ENCODE measurements around the gene CAPN3.

CAPN3 gene

GRCh38 chr15:42358141-42358540 is 1.2 kb upstream of the CAPN3 start:
- peak in 1 of 3 experiments; percentile 39 for DNase-seq

- DNase-seq, result no peak
Observed at GRCh38 chr15:42359985-42360384, 684 bp downstream of the CAPN3 start.

- no peak for DNase-seq
Observed at GRCh38 chr15:42360535-42361112, 1.3 kb downstream of the CAPN3 start.

- DNase-seq, result no peak
Observed at GRCh38 chr15:42363487-42363886, 4.2 kb downstream of the CAPN3 start.

DNA sequence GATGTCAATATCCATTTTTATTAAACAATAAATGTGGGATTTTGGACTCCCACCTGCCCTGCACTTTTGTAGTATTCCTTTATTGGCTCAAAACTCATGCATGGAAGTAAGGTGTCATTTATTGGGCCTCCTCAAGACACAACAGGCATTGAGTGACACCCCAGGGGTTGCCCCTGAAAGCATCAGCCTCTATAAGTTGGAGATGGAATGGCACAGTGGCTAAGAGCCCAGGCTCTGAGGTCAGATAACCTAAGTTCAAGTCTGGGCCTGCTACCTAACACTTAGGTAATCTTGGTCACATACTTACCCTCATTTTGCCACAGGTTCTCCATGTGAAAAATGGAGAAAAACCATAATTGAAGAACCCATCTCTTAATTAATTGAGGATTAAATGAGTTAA is 4.6 kb downstream of the CAPN3 start:
- no peak for DNase-seq

GRCh38 chr15:42364529-42364928 is 5.2 kb downstream of the CAPN3 start:
- DNase-seq, result peak; percentile 21 to 65 (median 36)

- no peak for DNase-seq
Observed at GRCh38 chr15:42365921-42366550, 6.7 kb downstream of the CAPN3 start.

DNA sequence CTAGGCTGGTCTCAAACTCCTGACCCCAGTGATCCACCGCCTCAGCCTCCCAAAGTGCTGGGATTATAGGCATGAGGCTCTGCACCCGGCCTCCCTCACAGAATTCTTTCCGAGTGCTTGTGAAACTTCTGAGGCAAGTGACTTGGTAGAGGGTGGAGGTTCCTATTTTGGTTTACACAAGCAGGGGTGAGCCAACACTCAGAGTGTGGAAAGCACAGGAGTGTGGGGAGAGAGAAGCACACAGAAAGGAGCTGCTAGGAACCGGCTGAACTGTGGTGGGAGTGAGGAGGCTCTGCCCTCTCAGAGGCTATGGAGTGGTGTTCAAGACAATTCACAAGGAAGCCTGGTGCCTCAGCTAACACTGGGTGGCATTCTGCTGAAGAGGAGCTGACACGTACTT is 7.7 kb downstream of the CAPN3 start:
- no peak for DNase-seq

- DNase-seq, result no peak
Observed at GRCh38 chr15:42368096-42368495, 8.8 kb downstream of the CAPN3 start.

- DNase-seq, result no peak
Observed at GRCh38 chr15:42371096-42371495, 11.8 kb downstream of the CAPN3 start.

GRCh38 chr15:42373274-42373673 is 14.0 kb downstream of the CAPN3 start:
- no peak for DNase-seq

DNA sequence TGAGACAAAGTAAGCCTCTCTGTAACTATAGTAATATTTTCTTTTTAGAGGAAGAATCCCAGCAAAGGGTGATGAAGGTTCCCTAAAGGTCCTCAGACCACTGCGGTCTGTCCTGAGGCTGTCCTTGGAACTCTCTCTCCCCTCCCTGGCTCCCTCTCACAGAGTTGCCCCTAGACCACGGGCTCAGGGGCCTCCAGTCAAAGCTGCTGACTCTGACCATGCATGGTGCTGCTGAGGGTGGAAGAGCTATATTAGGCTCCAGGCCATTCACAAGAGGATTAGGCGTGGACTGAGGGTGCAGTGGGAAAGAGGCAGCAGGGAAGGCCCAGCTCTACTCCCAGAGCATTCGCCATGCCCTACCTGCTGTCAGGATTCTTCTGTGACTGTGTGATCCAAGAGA is 14.6 kb downstream of the CAPN3 start:
- DNase-seq, result no peak

- no peak for DNase-seq
Observed at GRCh38 chr15:42374810-42375209, 15.5 kb downstream of the CAPN3 start.

DNA sequence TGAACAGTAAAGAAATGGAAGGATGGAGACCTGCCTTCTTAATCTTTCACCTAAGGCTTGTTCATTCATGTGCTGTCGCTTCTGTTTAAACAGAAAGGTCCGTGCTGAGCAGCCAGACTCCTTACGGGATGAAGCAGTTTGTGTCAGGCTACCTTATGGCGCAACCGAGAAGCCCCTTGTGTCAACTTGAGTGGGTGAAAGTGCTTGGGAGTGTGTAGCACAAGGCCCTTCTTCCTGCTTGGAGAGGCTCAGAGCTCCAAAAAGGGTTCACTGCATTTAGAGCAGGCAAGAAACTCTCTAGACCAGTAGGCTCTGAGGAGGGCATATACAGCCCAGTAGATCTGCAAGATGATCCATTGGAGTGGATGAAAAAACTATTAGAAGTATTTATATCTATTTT is 16.0 kb downstream of the CAPN3 start:
- no peak for DNase-seq

DNA sequence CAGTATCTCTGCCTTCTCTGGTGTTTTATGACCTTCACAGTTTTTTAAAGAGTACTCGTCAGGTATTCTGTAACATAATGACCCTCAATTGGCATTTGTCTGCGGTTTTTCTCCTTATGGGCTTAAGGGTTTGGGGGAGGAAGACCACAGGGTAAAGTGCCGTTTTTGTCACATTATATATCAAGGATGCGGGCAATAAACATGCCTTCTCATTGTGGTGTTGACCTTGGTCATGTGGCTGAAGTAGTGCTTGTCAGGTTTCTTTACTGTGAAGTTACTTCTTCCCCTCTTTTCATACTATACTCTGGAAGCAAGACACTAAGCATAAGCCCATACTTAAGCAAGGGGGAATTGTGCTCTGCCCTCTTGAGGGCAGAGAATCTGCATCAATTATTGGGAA is 16.6 kb downstream of the CAPN3 start:
- peak in 1 of 3 experiments; percentile 29 for DNase-seq

- no peak for DNase-seq
Observed at GRCh38 chr15:42378011-42378410, 18.7 kb downstream of the CAPN3 start.

DNA sequence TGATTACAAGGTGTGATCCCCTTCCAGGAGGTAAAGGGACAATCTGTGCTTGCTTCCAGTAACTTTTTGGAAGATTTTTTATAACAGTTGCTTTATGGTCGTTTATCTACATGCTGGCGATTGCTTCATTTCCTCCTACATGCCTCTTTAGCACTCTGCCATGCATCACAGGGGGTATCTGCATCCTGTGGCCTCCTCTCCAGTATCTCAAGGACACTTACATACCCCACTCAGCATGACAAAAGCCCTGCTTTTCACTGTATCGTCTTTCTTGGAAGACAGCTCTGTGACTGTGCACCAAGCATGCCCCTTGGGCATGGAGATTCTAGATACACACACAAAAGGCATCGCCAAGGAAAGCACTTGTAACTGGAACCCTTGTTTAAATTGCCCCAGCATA is 25.3 kb downstream of the CAPN3 start:
- peak in 1 of 3 experiments; percentile 29 for DNase-seq

DNA sequence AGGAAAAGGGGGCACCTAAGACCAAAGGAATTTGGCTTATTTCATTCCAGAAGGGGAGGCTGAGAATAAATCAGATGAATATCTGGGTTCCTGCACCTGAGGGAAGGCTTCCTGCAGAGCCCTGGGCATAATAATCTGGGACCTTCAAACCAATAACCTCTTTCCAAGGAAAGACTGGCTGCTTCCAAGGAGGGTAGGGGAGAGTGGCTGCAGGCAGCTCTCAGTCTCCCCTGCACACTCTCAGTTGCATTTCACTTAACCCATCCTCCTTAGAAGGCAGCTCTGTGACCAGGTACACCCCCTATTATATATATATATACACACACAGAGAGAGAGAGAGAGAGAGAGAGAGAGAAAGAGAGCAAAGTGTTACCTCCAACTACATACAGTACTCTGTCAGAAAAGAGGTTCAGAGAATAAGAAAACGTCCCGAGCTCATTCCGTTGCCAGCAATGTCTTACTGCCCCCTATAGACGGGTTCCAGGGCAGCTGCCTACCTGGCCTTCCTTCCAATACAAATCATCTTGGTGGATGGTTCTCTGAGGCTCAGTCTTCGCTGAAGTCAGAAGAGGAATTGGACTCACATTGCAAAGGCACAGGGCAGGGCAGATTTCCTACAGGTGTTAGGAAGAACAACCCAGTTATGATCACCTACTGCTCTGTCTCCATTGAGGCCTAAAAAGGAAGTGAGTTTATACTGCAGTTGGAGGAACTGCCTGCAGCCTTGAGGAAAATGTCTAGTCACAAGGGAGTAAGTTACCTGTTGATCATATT is 26.1 kb downstream of the CAPN3 start:
- DNase-seq, result peak in 2 of 3 experiments; percentile 2 to 5

GRCh38 chr15:42385980-42386700 is 26.8 kb downstream of the CAPN3 start:
- no peak for DNase-seq

GRCh38 chr15:42387603-42388002 is 28.3 kb downstream of the CAPN3 start:
- no peak for DNase-seq

GRCh38 chr15:42392309-42393024 is 33.2 kb downstream of the CAPN3 start:
- DNase-seq, result no peak

GRCh38 chr15:42394106-42394505 is 34.8 kb downstream of the CAPN3 start:
- DNase-seq, result no peak

DNA sequence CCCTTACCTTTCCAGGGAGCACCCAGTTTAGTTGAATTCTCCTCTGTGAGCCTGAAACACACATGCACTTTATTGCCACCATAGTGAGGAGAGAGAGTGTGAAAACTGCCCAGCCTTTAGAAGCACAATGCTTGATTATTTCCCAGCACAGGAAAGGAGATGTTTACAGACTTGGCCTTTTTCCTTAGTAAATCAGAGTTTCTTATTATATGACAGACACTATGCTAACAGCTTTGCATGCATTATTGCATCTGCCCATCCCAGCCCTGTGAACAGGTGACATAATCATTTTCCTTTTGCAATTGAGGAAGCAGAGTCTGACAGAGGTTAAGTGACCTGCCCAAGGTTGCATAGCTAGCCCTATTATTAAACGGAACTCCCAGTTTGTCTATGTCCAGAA is 36.5 kb downstream of the CAPN3 start:
- no peak for DNase-seq

All from NCI-H1417 (cell line).